OCI-LY7 (cell line): ENCODE results near the gene AK9. TPM values are rescaled to one million over a fixed set of nuclear protein-coding genes. Genes with fewer than 3 reads are reported as not detected.

Experiments
- BruUV-seq: library from RNA; stranded (reverse); fragments of 400-500 nt; replicated peaks from 2 replicates; lab custom pipeline; 2021; lab: Mats Ljungman, UMichigan
- CTCF ChIA-PET: fragments of 300-600 bp; sonication (Branson Sonifier 250); formaldehyde crosslinking; loops from one replicate; lab custom pipeline; 2022; ENCODE audit warnings: antibody characterized with exemption; ENCODE audit not compliant: unreplicated experiment; lab: Charles Lee
- POLR2A ChIA-PET: fragments of 300-600 bp; sonication (Branson Sonifier 250); formaldehyde crosslinking; loops from one replicate; lab custom pipeline; 2022; ENCODE audit warnings: antibody characterized with exemption; lab: Charles Lee
- DNase-seq: peaks from one replicate; pipeline ENCODE4 v3.0.0-alpha.2; 2015; ENCODE audit warnings: low spot score
- H2AFZ ChIP-seq: fragments of 200-600 bp; sonication (generic), shearing (Covaris generic); 2 replicates; pipeline ENCODE4 v1.6.1; 2014; ENCODE audit warnings: mild to moderate bottlenecking, antibody characterized with exemption, low read length, moderate library complexity
- H3K27ac ChIP-seq: fragments of 200-600 bp; sonication (generic); 2 replicates; pipeline ENCODE4 v1.5.1; 2014; ENCODE audit warnings: mixed run types, low read depth, mild to moderate bottlenecking, moderate library complexity, low read length, inconsistent platforms; ENCODE audit not compliant: poor library complexity, severe bottlenecking
- H3K36me3 ChIP-seq: fragments of 200-600 bp; sonication (generic); 2 replicates; pipeline ENCODE4 v1.6.1; 2014; ENCODE audit warnings: mild to moderate bottlenecking, antibody characterized with exemption, low read length, moderate library complexity, mixed read lengths; ENCODE audit not compliant: insufficient read depth
- H3K4me1 ChIP-seq: fragments of 200-600 bp; sonication (generic); 2 replicates; pipeline ENCODE4 v1.5.1; 2014; ENCODE audit warnings: mild to moderate bottlenecking, low read length; ENCODE audit not compliant: insufficient read depth, poor library complexity, severe bottlenecking
- H3K4me2 ChIP-seq: fragments of 200-600 bp; sonication (generic); 2 replicates; pipeline ENCODE4 v1.6.1; 2014; ENCODE audit warnings: mild to moderate bottlenecking, low read length
- H3K4me3 ChIP-seq: fragments of 200-600 bp; sonication (generic); 2 replicates; pipeline ENCODE4 v1.5.1; 2014; ENCODE audit warnings: mild to moderate bottlenecking, low read depth, low read length; ENCODE audit not compliant: poor library complexity, severe bottlenecking
- H3K79me2 ChIP-seq: fragments of 200-600 bp; sonication (generic); 2 replicates; pipeline ENCODE4 v1.6.1; 2016; ENCODE audit warnings: low read depth, mild to moderate bottlenecking, low read length, moderate library complexity, mixed read lengths; ENCODE audit not compliant: insufficient read depth
- H3K9me2 ChIP-seq: fragments of 200-600 bp; sonication (generic); 2 replicates; pipeline ENCODE4 v1.6.1; 2016; ENCODE audit warnings: mild to moderate bottlenecking, low read length, mixed read lengths; ENCODE audit not compliant: insufficient read depth
- H3K9me3 ChIP-seq: fragments of 200-600 bp; sonication (generic); 2 replicates; pipeline ENCODE4 v1.6.1; 2014; ENCODE audit warnings: mild to moderate bottlenecking, mixed run types, low read length, mixed read lengths
- H4K20me1 ChIP-seq: fragments of 200-600 bp; sonication (generic); 2 replicates; pipeline ENCODE4 v1.6.1; 2014; ENCODE audit warnings: mild to moderate bottlenecking, antibody characterized with exemption, low read length, moderate library complexity, mixed read lengths; ENCODE audit not compliant: insufficient read depth
- EZH2phosphoT487 ChIP-seq: fragments of 200-600 bp; sonication (generic); IDR thresholded peaks from 2 replicates; pipeline ENCODE4 v1.6.1; 2018; ENCODE audit warnings: low read depth, borderline replicate concordance, mild to moderate bottlenecking, mixed run types, antibody characterized with exemption, low read length, moderate library complexity, mixed read lengths
- intact Hi-C: fragments of 100-400 bp; cut with micrococcal nuclease; formaldehyde crosslinking; loops from one replicate; pipeline ENCODE4 v1.10.0; 2022; ENCODE audit not compliant: unreplicated experiment
- total RNA-seq, 2 experiments: library from RNA; depleted of rRNA in 1 of 2; stranded (reverse); fragments of >200 nt in 1 of 2; shearing (Covaris generic) in 1 of 2; gene quantifications; 2 replicates each; pipeline ENCODE4 v1.2.3, GENCODE V29; 2014 to 2022
- TF ChIP-seq, protein P1 (sequence below): fragments of 200-600 bp; sonication (generic); conservative IDR thresholded peaks from 2 replicates; pipeline ENCODE4 v1.5.1; 2014; ENCODE audit warnings: mild to moderate bottlenecking, antibody characterized with exemption, low read length, moderate library complexity, mixed read lengths

The AK9 gene
- total RNA-seq, 2 experiments from 2014 or later: 4.9 to 6.7 TPM

DNA sequence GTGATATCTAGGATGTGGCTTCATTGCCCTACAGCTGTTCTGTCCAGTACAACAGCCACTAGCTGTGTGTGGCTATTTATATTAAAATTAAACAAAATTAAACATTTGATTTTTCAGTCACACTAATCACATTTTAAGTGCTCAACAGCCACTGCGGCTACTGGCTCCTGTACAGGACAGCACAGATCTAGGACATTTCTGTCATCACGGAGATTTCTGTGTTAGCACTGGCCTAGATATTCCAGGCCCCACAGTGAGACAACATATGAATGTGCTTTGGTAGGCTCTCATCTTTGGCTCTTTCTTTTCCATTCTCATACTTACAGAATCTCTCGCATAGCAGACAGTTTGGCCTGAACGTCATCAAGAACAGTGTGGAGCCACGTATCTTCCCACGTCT, 159.6 kb downstream of the AK9 start:
- H3K4me3 ChIP-seq: no peak overlapping the region
- H3K9me2 ChIP-seq: no peaks in the 10 kb centered on the region
- H4K20me1 ChIP-seq: no peaks in the 10 kb centered on the region
- intact Hi-C loops: no loop called here
- no peak overlapping the region for H2AFZ ChIP-seq
- no peak overlapping the region for H3K4me2 ChIP-seq
- POLR2A ChIA-PET: no interaction called here
- TF ChIP-seq EZH2phosphoT487: no peak
- TF ChIP-seq, protein P1, sequence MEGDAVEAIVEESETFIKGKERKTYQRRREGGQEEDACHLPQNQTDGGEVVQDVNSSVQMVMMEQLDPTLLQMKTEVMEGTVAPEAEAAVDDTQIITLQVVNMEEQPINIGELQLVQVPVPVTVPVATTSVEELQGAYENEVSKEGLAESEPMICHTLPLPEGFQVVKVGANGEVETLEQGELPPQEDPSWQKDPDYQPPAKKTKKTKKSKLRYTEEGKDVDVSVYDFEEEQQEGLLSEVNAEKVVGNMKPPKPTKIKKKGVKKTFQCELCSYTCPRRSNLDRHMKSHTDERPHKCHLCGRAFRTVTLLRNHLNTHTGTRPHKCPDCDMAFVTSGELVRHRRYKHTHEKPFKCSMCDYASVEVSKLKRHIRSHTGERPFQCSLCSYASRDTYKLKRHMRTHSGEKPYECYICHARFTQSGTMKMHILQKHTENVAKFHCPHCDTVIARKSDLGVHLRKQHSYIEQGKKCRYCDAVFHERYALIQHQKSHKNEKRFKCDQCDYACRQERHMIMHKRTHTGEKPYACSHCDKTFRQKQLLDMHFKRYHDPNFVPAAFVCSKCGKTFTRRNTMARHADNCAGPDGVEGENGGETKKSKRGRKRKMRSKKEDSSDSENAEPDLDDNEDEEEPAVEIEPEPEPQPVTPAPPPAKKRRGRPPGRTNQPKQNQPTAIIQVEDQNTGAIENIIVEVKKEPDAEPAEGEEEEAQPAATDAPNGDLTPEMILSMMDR: no peak
- H3K9me3 ChIP-seq: no peaks in the 10 kb centered on the region
- no peaks in the 10 kb centered on the region for H3K4me1 ChIP-seq
- no peak for DNase-seq
- H3K36me3 ChIP-seq: no peaks in the 10 kb centered on the region
- H3K27ac ChIP-seq: no peak overlapping the region
- no peaks in the 10 kb centered on the region for H3K79me2 ChIP-seq
- no TSS peak for BruUV-seq
- CTCF ChIA-PET: no interaction called here

DNA sequence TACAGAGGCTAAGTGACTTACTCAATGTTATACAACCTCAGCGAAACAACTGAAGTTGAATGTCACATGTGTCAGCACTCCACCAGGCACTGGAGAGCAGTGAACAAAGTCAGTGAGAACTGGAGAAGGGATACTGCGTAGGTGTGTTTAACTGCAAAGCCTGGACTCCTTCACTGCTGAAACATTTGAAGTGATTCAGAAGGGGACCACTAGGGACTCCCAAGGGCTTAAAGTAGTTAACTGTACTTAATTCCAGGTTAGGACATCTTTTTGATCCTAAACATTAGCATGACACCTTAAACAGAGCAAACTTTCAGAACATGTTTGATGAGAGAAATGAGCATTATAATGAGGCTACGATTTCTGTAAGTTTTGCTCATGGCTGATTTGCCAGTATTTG, 163.0 kb downstream of the AK9 start:
- intact Hi-C loops: loop anchor here (1.0 to 5.0 kb wide), 4 partner anchors 164 to 864 kb away; partner anchors contain the start of genes AK9 and FIG4
- CTCF ChIA-PET: interaction anchor here (1.6 kb wide), 1 partner anchor 512 kb away, joined by 3 read pairs; no protein-coding TSS in a partner anchor

More for the DNA sequence above, 163.0 kb downstream of the AK9 start:
- Histone ChIP-seq H3K27ac (no peak overlapping the region), H3K4me1 (no peaks in the 10 kb centered on the region), H3K4me2 (no peak overlapping the region), H4K20me1 (no peaks in the 10 kb centered on the region), H3K9me2 (no peaks in the 10 kb centered on the region), H3K9me3 (peaks cover 6% of the 10 kb centered on the region; the same call in 1 of the 2 replicates), H3K79me2 (no peaks in the 10 kb centered on the region), H3K4me3 (no peak overlapping the region), H3K36me3 (no peaks in the 10 kb centered on the region), H2AFZ (no peak overlapping the region)
- TF ChIP-seq, protein P1: peak; percentile 62
- TF ChIP-seq EZH2phosphoT487: no peak
- peak; percentile 19 for DNase-seq
- no TSS peak for BruUV-seq
- POLR2A ChIA-PET: no interaction called here
